ENCODE data around the gene IRX1.

The IRX1 gene

DNA sequence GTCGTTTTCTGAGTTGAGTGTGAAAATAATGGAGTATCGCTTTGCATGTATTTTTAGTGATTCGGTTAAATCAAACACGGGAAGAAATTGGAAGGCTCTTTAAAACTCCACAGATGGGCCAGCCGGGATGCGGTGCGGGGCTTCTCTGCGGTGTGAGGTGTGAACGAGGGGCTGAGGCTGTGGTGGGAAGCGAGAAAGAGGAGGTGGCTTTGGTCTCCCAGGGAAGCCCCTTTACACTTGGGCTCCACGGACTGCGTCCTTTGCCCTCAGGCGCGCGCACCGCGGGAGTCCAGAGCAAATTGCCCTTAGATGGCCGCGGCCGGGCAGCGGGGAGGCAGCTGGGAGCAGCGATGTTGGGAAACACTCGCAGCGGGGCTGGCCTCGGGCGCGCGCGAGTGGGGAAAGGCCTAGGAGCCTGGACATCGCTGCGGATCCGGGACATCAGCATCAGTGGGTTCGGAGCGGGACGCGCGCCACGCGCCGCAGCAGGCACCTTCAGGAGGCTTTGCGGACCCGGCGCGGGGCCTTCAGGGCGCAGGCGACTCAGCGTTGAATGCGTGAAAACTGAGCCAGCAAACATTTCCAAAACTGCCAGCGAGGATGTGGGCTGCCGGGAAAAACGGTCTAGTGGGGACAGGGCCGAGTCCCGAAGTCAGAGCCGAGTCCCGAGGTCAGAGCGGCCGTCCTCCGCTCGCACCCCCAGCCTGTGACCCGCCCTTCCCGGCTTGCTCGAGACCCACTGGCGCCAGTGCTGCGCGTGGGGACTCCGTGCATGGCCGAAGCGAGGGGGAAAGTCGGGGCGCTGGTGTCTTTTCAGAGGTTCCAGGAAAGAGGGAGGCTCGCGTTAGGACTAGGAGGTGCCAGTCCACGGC lies 6.5 kb downstream of the IRX1 start:
- FAIRE-seq (no peak), DNase-seq (ENCODE audit: insufficient read length) (no peak)
- no peak for TF ChIP-seq POLR2A (IDR thresholded peaks at IDR 0.05; ENCODE audit: low read depth, low read length)

DNA sequence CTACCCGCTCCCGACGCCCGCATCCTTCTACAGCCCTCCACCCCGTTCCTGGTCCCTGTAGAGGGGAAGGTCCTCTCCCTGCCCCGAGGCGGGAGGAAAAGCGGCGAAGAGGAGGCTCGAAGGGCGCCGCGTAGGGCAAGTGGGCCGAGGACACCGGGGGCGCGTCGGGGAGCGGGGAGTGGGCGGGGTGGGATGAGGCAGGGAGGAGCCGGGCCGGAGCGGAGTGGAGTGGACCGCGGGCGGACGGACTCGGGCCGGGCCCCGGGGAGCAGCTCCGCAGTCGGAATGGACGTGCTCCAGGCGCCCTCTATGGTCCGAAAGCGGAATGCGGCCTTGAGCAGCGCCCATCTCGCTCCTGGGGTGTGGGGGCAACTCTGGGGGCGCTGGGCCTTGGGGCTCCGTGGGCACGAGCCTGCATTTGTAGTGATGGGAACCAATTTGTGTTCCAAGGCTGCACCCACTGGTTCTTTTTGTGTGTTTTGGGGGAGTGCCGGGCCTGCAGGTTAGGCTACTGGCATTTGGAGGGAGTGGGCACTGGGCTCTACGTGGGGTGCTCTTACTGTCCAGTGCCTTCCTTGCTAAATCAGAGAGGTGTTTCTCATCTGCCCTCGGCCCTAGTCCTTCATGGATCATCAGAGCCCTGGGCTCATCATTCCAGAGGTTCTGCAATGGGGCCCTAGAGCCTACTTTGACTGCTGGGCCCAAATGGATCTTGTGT lies 7.3 kb downstream of the IRX1 start:
- DNase-seq (ENCODE audit: insufficient read length), result no peak
- FAIRE-seq, result no peak
- TF ChIP-seq TAF1 (IDR thresholded peaks at IDR 0.05; ENCODE audit: borderline replicate concordance, low read depth, low read length), result no peak
- TF ChIP-seq POLR2A (IDR thresholded peaks at IDR 0.05; ENCODE audit: low read depth, low read length), result no peak
- no peak for TF ChIP-seq POLR2AphosphoS5 (IDR thresholded peaks at IDR 0.05; ENCODE audit: low read depth, low read length)

- no peak for TF ChIP-seq POLR2A (IDR thresholded peaks at IDR 0.05; ENCODE audit: low read depth, low read length)
- TF ChIP-seq TAF1 (IDR thresholded peaks at IDR 0.05; ENCODE audit: borderline replicate concordance, low read depth, low read length), result no peak
- no peak for TF ChIP-seq POLR2AphosphoS5 (IDR thresholded peaks at IDR 0.05; ENCODE audit: low read depth, low read length)
- FAIRE-seq, result no peak
- no peak for DNase-seq (ENCODE audit: insufficient read length)
Measured at GRCh38 chr5:3604501-3604900, 8.9 kb downstream of the IRX1 start.

GRCh38 chr5:3605298-3606010 lies 9.8 kb downstream of the IRX1 start:
- DNase-seq (ENCODE audit: insufficient read length) (no peak), FAIRE-seq (no peak)
- TF ChIP-seq TAF1 (IDR thresholded peaks at IDR 0.05; ENCODE audit: borderline replicate concordance, low read depth, low read length), result no peak
- TF ChIP-seq POLR2A (IDR thresholded peaks at IDR 0.05; ENCODE audit: low read depth, low read length), result no peak
- TF ChIP-seq POLR2AphosphoS5 (IDR thresholded peaks at IDR 0.05; ENCODE audit: low read depth, low read length), result no peak

GRCh38 chr5:3606121-3606831 lies 10.6 kb downstream of the IRX1 start:
- no peak for FAIRE-seq
- DNase-seq (ENCODE audit: insufficient read length), result no peak
- TF ChIP-seq POLR2AphosphoS5 (IDR thresholded peaks at IDR 0.05; ENCODE audit: low read depth, low read length), result no peak

DNA sequence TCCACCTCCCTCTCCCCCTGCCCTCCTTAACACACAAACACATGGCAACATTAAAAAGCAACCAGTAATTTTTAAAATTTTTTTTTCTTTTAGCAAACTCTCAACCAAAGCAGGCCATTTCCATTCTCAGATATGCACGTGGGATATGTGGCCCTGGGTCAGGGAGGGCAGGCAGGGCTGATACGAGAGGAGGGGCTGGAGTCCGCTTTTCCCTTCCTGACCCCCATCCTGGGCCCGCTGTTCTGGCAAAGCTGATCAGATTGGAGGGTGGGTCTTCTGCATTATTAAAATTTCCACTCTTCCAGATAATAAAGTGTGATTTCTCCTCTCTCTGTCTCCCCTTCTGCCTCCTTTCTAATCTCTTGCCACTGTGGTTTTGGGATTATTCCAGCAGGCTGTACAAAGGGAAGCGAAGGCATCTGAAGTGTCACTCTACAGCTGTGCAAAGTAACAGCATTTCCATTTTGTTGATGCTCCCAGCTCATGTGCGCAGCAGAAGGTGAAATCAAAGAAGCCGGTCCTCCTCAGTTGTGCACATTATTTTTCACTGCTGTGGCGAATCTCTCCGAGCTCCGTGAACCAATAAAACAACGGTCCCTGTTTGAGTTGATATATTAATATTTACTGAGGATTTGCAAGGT lies 12.0 kb downstream of the IRX1 start:
- DNase-seq (ENCODE audit: insufficient read length) (no peak), FAIRE-seq (no peak)
- no peak for TF ChIP-seq POLR2AphosphoS5 (IDR thresholded peaks at IDR 0.05; ENCODE audit: low read depth, low read length)
- TF ChIP-seq TAF1 (IDR thresholded peaks at IDR 0.05; ENCODE audit: borderline replicate concordance, low read depth, low read length), result no peak
- TF ChIP-seq POLR2A (IDR thresholded peaks at IDR 0.05; ENCODE audit: low read depth, low read length), result no peak

GRCh38 chr5:3609120-3609681 lies 13.6 kb downstream of the IRX1 start:
- FAIRE-seq (no peak), DNase-seq (ENCODE audit: insufficient read length) (no peak)
- TF ChIP-seq POLR2AphosphoS5 (IDR thresholded peaks at IDR 0.05; ENCODE audit: low read depth, low read length) (no peak), TAF1 (IDR thresholded peaks at IDR 0.05; ENCODE audit: borderline replicate concordance, low read depth, low read length) (no peak), POLR2A (IDR thresholded peaks at IDR 0.05; ENCODE audit: low read depth, low read length) (no peak)

DNA sequence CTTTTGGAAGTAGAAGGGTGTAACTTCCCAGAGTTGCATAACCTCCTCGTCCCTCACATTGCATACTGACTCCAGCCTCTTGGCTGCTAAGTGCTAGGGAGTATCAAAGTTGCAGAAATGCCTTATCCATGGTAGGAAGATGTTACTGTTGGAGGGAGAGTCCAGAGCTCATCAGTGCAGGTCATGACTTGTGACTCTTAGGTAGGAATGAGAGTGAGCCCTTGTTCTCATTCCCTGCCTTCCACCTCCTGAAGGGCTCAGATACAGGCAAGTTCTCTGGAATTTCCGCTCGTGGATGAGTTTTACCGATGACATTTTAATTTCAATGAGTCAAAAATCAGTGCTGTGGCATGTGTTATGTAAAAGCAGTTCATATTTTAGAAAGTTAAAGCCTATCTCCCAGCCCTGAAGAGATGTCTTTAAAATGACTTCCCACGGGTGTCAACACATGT lies 17.0 kb downstream of the IRX1 start:
- no peak for FAIRE-seq
- no peak for DNase-seq (ENCODE audit: insufficient read length)
- TF ChIP-seq POLR2AphosphoS5 (IDR thresholded peaks at IDR 0.05; ENCODE audit: low read depth, low read length) (no peak), POLR2A (IDR thresholded peaks at IDR 0.05; ENCODE audit: low read depth, low read length) (no peak), TAF1 (IDR thresholded peaks at IDR 0.05; ENCODE audit: borderline replicate concordance, low read depth, low read length) (no peak)

DNA sequence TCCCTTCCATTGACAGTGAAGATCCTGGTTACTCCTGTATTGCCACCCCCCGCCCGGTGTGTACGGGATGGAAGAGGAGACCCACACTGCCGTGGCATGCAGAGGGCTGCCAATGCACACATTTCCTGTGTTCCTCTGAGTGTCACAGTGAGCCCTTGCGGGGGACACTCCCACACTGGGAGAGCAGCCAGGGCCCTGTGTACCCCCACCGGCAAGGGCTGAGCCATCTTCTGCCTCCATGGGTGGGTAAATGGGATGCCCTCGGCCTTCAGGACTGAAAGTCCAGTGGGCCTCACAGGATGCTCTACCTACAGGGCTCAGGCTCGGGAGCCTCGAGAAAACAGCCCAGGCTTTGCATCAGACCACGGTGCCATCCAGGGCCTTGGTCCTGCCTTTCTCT lies 18.1 kb downstream of the IRX1 start:
- TF ChIP-seq TAF1 (IDR thresholded peaks at IDR 0.05; ENCODE audit: borderline replicate concordance, low read depth, low read length) (no peak), POLR2AphosphoS5 (IDR thresholded peaks at IDR 0.05; ENCODE audit: low read depth, low read length) (no peak), POLR2A (IDR thresholded peaks at IDR 0.05; ENCODE audit: low read depth, low read length) (no peak)
- DNase-seq (ENCODE audit: insufficient read length) (no peak), FAIRE-seq (no peak)

DNA sequence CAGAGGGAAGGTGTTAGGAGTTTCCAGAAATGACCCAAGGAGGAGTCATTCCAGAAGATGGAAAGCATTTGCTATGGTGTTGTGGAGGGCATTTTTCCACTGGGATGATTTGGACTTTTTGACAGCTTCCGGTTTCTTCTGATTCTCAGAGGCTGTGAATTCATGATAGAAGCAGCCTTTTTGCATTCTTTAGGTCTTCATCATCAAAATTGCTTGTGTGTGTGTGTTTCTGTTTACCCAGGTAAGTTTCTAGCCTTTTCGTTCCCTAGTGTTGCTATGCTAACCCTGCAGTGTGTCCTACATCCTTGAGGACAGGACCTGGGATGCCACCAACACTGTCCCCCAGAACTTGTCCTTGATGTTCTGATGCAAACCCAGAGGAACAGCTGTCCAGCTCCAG lies 19.6 kb downstream of the IRX1 start:
- FAIRE-seq (no peak), DNase-seq (ENCODE audit: insufficient read length) (no peak)
- TF ChIP-seq POLR2A (IDR thresholded peaks at IDR 0.05; ENCODE audit: low read depth, low read length) (no peak), POLR2AphosphoS5 (IDR thresholded peaks at IDR 0.05; ENCODE audit: low read depth, low read length) (no peak), TAF1 (IDR thresholded peaks at IDR 0.05; ENCODE audit: borderline replicate concordance, low read depth, low read length) (no peak)
